ENCODE measurements around the gene FAM163A. TPM values are rescaled to one million over a fixed set of nuclear protein-coding genes. Genes with fewer than 3 reads are reported as not detected.

Gene FAM163A
- total RNA-seq, 2 donors from 2014 or later, result 1.1 TPM; not detected in 1

GRCh38 chr1:179810367-179810715 lies 67.2 kb downstream of the FAM163A start:
- Histone ChIP-seq H3K4me1 (replicated peaks) (peaks cover 6% of the 10 kb centered on the region), H3K27me3 (replicated peaks; ENCODE audit: insufficient read depth) (no peaks in the 10 kb centered on the region), H3K36me3 (no peaks in the 10 kb centered on the region), H3K4me3 (no peak overlapping the region), H3K9me3 (no peaks in the 10 kb centered on the region), H3K27ac (no peak overlapping the region)
- intact Hi-C loops (cut with DNase I), result no loop called here
- WGBS, result 56% methylated on average over 7 of the region's 7 CpGs
- no peak for DNase-seq (ENCODE audit: low spot score)
- no peak for TF ChIP-seq POLR2A (IDR thresholded peaks at IDR 0.05)
- no peak for TF ChIP-seq CTCF (IDR thresholded peaks at IDR 0.05)
- no peak for TF ChIP-seq POLR2AphosphoS5 (IDR thresholded peaks at IDR 0.05)

GRCh38 chr1:179812501-179813292 lies 69.6 kb downstream of the FAM163A start:
- Histone ChIP-seq H3K9me3 (no peaks in the 10 kb centered on the region), H3K36me3 (no peaks in the 10 kb centered on the region), H3K27me3 (replicated peaks; ENCODE audit: insufficient read depth) (no peaks in the 10 kb centered on the region), H3K4me1 (replicated peaks) (peaks cover 9% of the 10 kb centered on the region), H3K27ac (no peak overlapping the region), H3K4me3 (no peak overlapping the region)
- TF ChIP-seq CTCF (IDR thresholded peaks at IDR 0.05) (no peak), POLR2A (IDR thresholded peaks at IDR 0.05) (no peak), POLR2AphosphoS5 (IDR thresholded peaks at IDR 0.05) (no peak)
- intact Hi-C loops (cut with DNase I), result no loop called here
- 91% methylated on average over 35 of the region's 37 CpGs for WGBS
- DNase-seq (ENCODE audit: low spot score), result no peak

- Histone ChIP-seq H3K27me3 (replicated peaks; ENCODE audit: insufficient read depth) (no peaks in the 10 kb centered on the region), H3K4me1 (replicated peaks) (peaks cover 9% of the 10 kb centered on the region), H3K36me3 (no peaks in the 10 kb centered on the region), H3K9me3 (no peaks in the 10 kb centered on the region), H3K4me3 (peak overlapping the region in 1 of 2 donors; percentile 29), H3K27ac (no peak overlapping the region)
- DNase-seq (ENCODE audit: low spot score), result no peak
- no peak for TF ChIP-seq POLR2AphosphoS5 (IDR thresholded peaks at IDR 0.05)
- TF ChIP-seq POLR2A (IDR thresholded peaks at IDR 0.05), result no peak
- TF ChIP-seq CTCF (IDR thresholded peaks at IDR 0.05), result no peak
- intact Hi-C loops (cut with DNase I), result no loop called here
- WGBS, result 81% methylated on average over 28 of the region's 28 CpGs
Measured at GRCh38 chr1:179813626-179814545, 70.8 kb downstream of the FAM163A start.

- under 1% methylated on average over 16 of the region's 16 CpGs for WGBS
- no peaks in the 10 kb centered on the region for H3K36me3 ChIP-seq
- H3K4me3 ChIP-seq, result peak overlapping the region; percentile 26 to 29
- H3K27me3 ChIP-seq (replicated peaks; ENCODE audit: insufficient read depth), result no peaks in the 10 kb centered on the region
- peak overlapping the region; percentile 12 to 53 for H3K27ac ChIP-seq
- peaks cover 9% of the 10 kb centered on the region for H3K4me1 ChIP-seq (replicated peaks)
- intact Hi-C loops (cut with DNase I), result no loop called here
- DNase-seq (ENCODE audit: low spot score), result no peak
- TF ChIP-seq POLR2AphosphoS5 (IDR thresholded peaks at IDR 0.05) (no peak), CTCF (IDR thresholded peaks at IDR 0.05) (no peak), POLR2A (IDR thresholded peaks at IDR 0.05) (no peak)
- H3K9me3 ChIP-seq, result no peaks in the 10 kb centered on the region
Measured at GRCh38 chr1:179814546-179814838, 71.4 kb downstream of the FAM163A start.

All from prostate gland (tissue), 2 donors.